ENCODE data around the gene LRP4.

- TF ChIP-seq ZNF8 (CRISPR knock-in tag; IDR thresholded peaks at IDR 0.05) (no peak), ZFP30 (CRISPR knock-in tag; IDR thresholded peaks at IDR 0.05) (no peak), CSDC2 (CRISPR knock-in tag; IDR thresholded peaks at IDR 0.05) (no peak), ZC3H10 (CRISPR knock-in tag; IDR thresholded peaks at IDR 0.05) (no peak), ARNTL (CRISPR knock-in tag; IDR thresholded peaks at IDR 0.05; ENCODE audit: borderline replicate concordance, low read depth) (no peak), TSHZ2 (CRISPR knock-in tag; IDR thresholded peaks at IDR 0.05) (no peak), TOX (CRISPR knock-in tag; IDR thresholded peaks at IDR 0.05; ENCODE audit: borderline replicate concordance) (no peak), POU6F1 (CRISPR knock-in tag; IDR thresholded peaks at IDR 0.05; ENCODE audit: borderline replicate concordance, low read depth) (no peak), CREB5 (CRISPR knock-in tag; IDR thresholded peaks at IDR 0.05; ENCODE audit: low read depth) (no peak), PATZ1 (CRISPR knock-in tag; IDR thresholded peaks at IDR 0.05; ENCODE audit: borderline replicate concordance) (no peak)
Observed at GRCh38 chr11:46903846-46904245, 14.5 kb downstream of the LRP4 start.
